ENCODE measurements around the gene C3orf52.

Gene C3orf52

DNA sequence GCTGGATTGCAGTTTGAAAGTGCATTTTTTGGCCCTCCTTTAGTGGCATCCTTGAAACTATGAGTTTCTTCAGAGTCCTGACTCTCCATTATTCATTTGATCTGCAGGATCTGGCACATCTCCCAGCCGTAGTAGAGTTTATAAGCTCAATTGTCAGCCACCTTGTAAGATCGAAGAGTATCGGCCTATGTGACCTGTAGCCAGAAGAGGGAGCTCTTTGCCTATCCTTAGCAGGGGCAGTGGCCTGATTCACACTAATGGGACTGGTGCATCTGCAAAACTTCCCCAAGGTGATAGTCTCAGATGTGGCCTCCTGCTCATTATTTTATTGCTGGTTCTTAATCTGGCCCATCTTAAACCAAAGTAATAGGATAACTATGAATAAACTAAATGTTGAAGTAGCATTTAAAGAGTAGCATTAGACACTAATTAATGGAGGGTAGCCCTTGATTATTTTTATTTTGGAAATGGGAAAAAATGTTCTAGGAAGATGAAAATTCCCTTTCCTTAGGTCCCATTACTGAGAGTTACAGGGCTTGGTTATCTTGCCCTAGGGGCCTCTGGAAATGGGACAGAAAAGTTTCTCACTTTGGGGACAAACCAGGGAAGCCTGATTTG is 25.7 kb downstream of the C3orf52 start:
- DNase-seq (ENCODE audit: low spot score) = peak; percentile 65
- in situ Hi-C loops (cut with MboI; ENCODE audit: low pct_unique_long_range_greater_than_20kb, low sequenced_read_pairs, unreplicated experiment) = loop anchor here (5.0 to 25.0 kb wide), 2 partner anchors 405 to 875 kb away; partner anchors contain the start of genes CD200R1 and GTPBP8
- TF ChIP-seq, protein P1, sequence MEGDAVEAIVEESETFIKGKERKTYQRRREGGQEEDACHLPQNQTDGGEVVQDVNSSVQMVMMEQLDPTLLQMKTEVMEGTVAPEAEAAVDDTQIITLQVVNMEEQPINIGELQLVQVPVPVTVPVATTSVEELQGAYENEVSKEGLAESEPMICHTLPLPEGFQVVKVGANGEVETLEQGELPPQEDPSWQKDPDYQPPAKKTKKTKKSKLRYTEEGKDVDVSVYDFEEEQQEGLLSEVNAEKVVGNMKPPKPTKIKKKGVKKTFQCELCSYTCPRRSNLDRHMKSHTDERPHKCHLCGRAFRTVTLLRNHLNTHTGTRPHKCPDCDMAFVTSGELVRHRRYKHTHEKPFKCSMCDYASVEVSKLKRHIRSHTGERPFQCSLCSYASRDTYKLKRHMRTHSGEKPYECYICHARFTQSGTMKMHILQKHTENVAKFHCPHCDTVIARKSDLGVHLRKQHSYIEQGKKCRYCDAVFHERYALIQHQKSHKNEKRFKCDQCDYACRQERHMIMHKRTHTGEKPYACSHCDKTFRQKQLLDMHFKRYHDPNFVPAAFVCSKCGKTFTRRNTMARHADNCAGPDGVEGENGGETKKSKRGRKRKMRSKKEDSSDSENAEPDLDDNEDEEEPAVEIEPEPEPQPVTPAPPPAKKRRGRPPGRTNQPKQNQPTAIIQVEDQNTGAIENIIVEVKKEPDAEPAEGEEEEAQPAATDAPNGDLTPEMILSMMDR (IDR thresholded peaks at IDR 0.05; ENCODE audit: extremely low read depth, insufficient read depth, missing control alignments) = peak; percentile 82

DNA sequence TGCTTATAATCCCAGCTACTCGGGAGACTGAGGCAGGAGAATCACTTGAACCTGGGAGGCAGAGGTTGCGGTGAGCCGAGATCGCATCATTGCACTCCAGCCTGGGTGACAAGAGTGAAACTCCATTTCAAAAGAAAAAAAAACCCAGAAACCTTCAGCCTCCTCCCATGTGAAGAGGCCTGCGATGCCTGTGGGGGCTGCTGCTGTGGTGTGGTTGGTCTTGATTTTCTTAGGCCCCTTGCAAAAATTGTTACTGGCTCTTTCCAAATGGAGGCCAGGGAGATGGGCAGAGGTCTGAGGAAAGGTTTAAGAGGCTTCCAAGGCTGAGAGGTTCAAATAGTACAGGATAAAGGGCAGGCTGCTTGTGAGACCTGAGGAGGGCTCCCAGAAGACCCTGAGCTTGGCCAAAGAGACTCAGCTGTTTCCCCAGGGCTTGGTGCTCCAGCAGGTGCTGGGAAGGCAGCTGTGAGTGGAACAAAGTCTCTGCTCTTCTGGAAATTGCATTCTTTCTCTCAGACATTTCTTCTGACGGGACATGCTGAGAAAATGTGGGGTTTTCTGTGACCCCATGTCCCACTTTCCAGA is 28.5 kb downstream of the C3orf52 start:
- in situ Hi-C loops (cut with MboI; ENCODE audit: low pct_unique_long_range_greater_than_20kb, low sequenced_read_pairs, unreplicated experiment) = loop anchor here (5.0 to 25.0 kb wide), 2 partner anchors 403 to 873 kb away; partner anchors contain the start of genes CD200R1 and GTPBP8
- no peak for DNase-seq (ENCODE audit: low spot score)
- TF ChIP-seq, protein P1 (IDR thresholded peaks at IDR 0.05; ENCODE audit: extremely low read depth, insufficient read depth, missing control alignments) = no peak

DNA sequence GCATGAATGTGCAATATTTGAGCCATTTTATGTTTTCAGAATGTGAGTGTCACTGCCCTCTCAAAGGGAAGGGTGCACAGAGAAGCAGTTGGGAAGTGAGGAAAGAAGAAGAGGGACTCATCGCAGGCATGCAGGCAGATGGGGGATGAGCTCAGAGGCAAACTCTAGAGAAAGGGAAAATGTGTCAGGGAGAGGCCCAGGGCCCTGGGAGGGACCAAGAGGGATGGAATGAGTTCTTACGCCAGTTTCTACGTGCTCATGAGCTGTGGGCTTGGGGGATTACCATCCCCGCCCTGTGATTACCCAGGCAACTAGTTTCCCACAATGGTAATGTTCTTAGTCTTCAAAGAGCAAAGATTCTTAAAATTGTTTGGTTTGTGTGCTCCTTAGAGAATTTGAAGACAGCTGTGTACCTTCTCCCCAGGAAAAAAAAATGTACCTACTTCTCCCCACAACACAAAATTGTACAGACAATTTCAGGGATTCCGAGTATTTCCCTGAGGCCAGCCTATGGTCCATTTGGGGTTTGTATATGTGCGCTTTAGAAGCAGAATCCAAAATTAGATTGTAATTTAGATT is 29.1 kb downstream of the C3orf52 start:
- TF ChIP-seq, protein P1 (IDR thresholded peaks at IDR 0.05; ENCODE audit: extremely low read depth, insufficient read depth, missing control alignments) = no peak
- in situ Hi-C loops (cut with MboI; ENCODE audit: low pct_unique_long_range_greater_than_20kb, low sequenced_read_pairs, unreplicated experiment) = loop anchor here (25.0 kb wide), 1 partner anchor 872 kb away; the partner anchor contains the start of genes CD200R1 and GTPBP8
- DNase-seq (ENCODE audit: low spot score) = peak; percentile 47

DNA sequence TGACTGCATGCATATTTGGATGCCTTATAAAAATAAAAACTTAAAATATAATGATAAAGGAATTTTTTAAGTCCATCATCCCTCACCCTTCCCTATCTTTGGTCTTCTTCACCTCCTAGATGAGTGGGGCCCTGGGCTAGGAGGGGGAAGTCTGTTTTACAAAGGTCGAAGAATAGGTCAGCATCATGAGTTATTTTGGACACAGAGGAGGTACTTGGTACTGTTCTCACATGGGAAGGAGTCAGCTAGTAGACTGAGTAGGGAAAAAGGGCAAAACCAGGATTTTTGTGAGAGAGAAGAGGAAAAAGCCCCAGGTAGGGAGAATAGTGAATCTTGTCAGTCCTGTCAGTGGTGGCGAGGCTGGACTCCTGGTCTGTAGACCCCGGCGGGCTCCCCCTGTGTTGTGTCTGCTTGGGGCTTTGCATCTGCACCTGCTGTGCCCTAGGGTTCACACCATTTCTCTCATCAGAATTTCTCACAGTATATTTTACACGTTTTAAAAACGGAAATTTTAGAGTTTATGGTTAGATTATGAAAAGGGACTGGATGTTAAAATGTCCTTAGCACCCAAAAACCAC is 29.7 kb downstream of the C3orf52 start:
- no peak for DNase-seq (ENCODE audit: low spot score)
- TF ChIP-seq, protein P1 (IDR thresholded peaks at IDR 0.05; ENCODE audit: extremely low read depth, insufficient read depth, missing control alignments) = no peak
- in situ Hi-C loops (cut with MboI; ENCODE audit: low pct_unique_long_range_greater_than_20kb, low sequenced_read_pairs, unreplicated experiment) = loop anchor here (25.0 kb wide), 1 partner anchor 871 kb away; the partner anchor contains the start of genes CD200R1 and GTPBP8

DNA sequence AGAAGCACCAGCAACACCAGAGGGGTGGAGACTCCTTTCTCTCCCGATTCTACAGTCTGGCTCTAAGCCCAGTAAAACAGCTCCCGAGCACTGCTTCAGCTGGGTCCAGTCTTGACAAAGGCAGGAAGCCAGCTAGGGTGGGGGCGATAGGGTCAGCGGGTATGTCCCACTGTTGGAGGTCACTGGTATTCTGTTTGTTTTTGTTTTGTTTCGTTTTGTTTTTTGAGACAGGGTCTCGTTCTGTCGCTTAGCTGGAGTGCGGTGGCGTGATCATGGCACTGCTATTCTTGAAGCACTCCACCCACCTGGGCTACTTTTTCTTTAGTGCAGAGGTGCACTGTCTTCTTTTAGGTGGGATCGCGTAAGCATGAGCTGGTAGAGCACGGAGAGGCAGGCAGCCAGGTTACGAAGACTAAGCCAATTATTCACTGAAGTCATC is 30.6 kb downstream of the C3orf52 start:
- TF ChIP-seq, protein P1 (IDR thresholded peaks at IDR 0.05; ENCODE audit: extremely low read depth, insufficient read depth, missing control alignments) = no peak
- in situ Hi-C loops (cut with MboI; ENCODE audit: low pct_unique_long_range_greater_than_20kb, low sequenced_read_pairs, unreplicated experiment) = loop anchor here (25.0 kb wide), 1 partner anchor 871 kb away; the partner anchor contains the start of genes CD200R1 and GTPBP8
- no peak for DNase-seq (ENCODE audit: low spot score)

DNA sequence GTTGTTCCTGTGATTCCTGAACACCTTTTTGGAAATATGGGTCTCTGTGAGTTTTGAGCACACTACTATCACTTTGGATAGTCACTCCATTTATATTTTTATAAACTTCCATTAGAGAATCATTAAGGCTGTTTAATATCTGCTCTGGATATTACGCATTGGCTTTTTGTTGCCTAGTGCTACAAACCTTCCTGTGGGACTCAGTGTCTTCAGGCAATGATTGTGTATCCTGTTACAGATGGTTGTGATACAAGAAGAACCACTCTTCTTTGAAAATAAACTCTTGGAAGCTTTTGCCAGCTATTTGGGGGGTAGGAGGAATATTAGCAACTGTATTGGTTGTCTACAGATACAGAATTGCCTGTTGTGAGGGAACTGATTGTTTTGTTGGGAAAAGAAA is 31.2 kb downstream of the C3orf52 start:
- in situ Hi-C loops (cut with MboI; ENCODE audit: low pct_unique_long_range_greater_than_20kb, low sequenced_read_pairs, unreplicated experiment) = loop anchor here (25.0 kb wide), 1 partner anchor 870 kb away; the partner anchor contains the start of genes CD200R1 and GTPBP8
- TF ChIP-seq, protein P1 (IDR thresholded peaks at IDR 0.05; ENCODE audit: extremely low read depth, insufficient read depth, missing control alignments) = no peak
- no peak for DNase-seq (ENCODE audit: low spot score)
